GM10266 (cell line): ENCODE data around the gene IL36G.
"Not testable (repeated sequence)": the region's sequence is repeated elsewhere in the genome, so short reads cannot be mapped to it uniquely, and the experiment has no call there.

Experiments
- DNase-seq: peaks from one replicate; pipeline ENCODE4 v3.0.0; 2012; ENCODE audit errors: extremely low spot score
- TF ChIP-seq, protein P1 (sequence below): IDR thresholded peaks from 2 replicates; pipeline ENCODE4 v1.5.1; 2012; ENCODE audit warnings: mild to moderate bottlenecking, low read depth; ENCODE audit not compliant: control insufficient read depth, insufficient read depth; ENCODE audit errors: missing control alignments

IL36G gene

DNA sequence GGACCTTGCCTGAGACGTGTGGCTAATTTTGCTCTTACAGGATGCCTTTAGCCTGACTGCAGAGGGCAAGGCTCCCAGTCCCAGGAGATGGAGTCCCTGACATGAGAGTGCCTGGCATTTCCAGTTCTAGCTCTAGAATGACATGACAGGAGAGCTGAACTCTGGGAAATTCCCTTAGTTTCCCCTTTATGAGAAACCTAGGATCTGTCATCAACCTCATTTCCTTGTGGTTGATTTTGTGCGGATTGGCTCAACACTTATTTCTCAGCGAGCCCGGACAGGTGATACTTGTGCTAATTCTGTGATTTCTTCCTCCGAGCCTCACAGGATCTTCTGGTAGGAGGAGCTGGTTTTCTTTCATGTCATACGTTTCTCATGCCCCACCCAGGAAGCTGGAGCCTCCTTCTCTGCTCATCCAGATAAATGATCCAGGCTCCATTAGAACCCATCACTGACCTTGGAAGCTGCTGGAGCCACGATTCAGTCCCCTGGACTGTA, at the start of gene IL36G:
TSS of gene IL36G (plus strand) at position 448 of the 498 bp plus-strand sequence. CDS start 633 bp downstream, outside the sequence.
- TF ChIP-seq, protein P1, sequence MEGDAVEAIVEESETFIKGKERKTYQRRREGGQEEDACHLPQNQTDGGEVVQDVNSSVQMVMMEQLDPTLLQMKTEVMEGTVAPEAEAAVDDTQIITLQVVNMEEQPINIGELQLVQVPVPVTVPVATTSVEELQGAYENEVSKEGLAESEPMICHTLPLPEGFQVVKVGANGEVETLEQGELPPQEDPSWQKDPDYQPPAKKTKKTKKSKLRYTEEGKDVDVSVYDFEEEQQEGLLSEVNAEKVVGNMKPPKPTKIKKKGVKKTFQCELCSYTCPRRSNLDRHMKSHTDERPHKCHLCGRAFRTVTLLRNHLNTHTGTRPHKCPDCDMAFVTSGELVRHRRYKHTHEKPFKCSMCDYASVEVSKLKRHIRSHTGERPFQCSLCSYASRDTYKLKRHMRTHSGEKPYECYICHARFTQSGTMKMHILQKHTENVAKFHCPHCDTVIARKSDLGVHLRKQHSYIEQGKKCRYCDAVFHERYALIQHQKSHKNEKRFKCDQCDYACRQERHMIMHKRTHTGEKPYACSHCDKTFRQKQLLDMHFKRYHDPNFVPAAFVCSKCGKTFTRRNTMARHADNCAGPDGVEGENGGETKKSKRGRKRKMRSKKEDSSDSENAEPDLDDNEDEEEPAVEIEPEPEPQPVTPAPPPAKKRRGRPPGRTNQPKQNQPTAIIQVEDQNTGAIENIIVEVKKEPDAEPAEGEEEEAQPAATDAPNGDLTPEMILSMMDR = no peak

DNA sequence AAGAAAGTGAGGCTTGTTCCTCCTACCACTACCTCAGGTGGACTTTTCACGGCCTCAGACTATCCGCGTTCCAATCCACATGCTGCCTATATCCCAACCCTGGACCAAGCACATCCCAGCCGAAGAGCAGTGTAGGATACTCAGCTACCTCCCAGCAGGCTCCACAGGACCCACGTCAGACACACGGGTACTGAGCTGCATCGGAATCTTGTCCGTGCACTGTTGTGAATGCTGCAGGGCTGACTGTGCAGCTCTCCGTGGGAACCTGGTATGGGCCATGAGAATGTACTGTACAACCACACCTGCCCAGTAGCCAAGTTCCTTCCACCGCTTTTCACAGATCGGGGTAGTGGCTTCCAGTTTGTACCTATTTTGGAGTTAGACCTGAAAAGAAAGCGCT, 44.5 kb upstream of the IL36G start:
- TF ChIP-seq, protein P1 = no peak
- no peak for DNase-seq

More for the DNA sequence above, at the start of gene IL36G:
- no peak for DNase-seq

DNA sequence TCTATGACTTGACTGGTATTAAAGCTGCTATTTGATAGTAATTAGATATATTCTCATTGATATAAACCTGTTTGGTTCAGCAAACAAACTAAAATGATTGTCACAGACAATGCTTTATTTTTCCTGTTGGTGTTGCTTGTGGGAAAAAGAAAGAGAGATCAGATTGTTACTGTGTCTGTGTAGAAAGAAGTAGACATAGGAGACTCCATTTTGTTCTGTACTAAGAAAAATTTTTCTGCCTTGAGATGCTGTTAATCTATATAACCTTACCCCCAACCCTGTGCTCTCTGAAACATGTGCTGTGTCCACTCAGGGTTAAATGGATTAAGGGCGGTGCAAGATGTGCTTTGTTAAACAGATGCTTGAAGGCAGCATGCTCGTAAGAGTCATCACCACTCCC, 43.7 kb upstream of the IL36G start:
- DNase-seq = not testable (repeated sequence)

DNA sequence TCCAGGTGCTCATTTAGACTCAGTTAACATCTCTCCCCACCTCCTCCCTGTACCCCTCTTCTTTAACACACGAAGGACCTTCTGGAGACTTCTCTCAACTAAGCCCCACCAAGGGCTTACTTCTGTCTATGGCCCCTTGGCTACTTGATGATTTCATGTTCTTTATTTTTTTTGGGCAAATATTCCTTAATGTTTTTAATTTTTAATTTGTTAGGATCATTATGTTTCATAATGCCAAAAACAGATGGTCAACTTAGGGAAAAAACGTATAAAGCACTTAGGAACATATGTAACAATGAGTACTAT, 40.9 kb upstream of the IL36G start:
- TF ChIP-seq, protein P1 = no peak
- no peak for DNase-seq

DNA sequence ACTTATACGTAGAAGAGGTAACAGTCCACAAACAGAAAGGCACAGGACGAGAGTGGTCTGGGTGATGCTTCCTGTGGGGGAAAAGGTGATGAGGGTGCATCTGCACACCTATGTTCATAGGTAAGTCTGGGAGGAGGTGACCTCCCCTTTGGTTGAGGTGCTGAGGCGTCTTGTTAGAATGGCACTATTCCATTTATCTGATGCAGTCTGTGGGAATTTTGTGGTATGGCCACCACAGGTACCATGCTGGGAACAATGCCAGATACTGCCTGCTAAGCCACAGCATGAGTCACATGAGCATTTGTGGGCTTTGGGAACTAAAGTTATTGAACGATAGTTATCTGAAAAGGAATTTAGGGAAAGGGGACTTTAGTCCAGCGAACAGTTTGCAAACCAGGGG, 38.9 kb upstream of the IL36G start:
- TF ChIP-seq, protein P1 = no peak

DNA sequence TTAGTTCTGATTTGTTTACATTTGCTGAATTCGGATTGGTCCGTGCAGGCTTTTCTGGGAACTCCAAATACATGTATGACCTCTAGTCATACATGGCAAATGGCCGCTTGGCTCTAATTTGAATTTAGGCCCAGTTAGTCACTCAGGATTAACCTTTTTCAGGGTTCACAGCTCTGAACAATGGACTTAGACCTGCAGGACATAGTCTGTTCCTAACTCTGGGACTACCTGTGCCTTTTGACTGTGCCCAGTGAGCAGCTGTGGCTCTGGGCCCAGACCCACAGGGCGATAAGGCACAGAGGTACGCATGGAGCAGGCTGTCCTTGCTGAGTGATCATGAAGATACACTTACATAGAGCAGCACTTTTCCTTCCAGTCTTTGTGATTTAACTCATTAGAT, 38.4 kb upstream of the IL36G start:
- TF ChIP-seq, protein P1 = no peak
- DNase-seq = no peak

More for the DNA sequence above, 38.9 kb upstream of the IL36G start:
- no peak for DNase-seq

DNA sequence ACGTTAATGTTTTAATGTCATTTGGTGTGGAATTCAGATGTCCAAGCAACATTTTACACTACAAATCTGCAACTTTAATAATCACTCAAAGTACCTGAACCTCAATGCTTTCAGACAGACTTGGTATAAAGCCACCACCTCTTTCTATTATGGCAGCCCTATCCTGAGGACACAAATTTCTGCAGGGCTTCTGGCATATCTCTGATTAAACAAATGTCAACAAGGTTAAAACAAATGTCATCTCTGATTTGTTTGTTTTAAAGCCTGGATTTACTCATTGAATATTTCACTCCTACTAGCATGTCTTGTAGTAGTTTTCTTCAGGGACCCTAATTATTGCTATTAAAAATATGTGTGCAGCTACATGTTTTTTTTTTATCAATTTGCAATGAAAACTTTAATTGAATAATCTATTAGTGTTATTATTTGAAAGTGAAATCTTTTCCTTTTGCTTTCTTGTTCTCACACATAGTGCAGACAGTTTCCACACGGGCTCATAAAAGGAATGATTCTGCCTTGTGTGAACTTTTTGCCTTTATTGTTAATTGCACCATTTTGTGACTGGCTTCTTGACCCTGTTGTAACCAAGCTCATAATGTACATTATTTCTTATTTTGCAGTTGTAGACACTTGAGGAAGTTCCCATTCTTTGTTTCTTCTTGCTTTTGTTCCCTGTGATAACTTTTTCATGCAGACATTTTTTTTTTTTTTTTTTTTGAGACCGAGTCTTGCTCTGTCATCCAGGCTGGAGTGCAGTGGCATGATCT, 36.8 kb upstream of the IL36G start:
- TF ChIP-seq, protein P1 = no peak
- no peak for DNase-seq
